Measurements from ENCODE around the gene GMDS. TPM values are rescaled to one million over a fixed set of nuclear protein-coding genes. Genes with fewer than 3 reads are reported as not detected.

GMDS gene
- total RNA-seq: 10 to 100 TPM; 30.3 to 38.5 TPM

DNA sequence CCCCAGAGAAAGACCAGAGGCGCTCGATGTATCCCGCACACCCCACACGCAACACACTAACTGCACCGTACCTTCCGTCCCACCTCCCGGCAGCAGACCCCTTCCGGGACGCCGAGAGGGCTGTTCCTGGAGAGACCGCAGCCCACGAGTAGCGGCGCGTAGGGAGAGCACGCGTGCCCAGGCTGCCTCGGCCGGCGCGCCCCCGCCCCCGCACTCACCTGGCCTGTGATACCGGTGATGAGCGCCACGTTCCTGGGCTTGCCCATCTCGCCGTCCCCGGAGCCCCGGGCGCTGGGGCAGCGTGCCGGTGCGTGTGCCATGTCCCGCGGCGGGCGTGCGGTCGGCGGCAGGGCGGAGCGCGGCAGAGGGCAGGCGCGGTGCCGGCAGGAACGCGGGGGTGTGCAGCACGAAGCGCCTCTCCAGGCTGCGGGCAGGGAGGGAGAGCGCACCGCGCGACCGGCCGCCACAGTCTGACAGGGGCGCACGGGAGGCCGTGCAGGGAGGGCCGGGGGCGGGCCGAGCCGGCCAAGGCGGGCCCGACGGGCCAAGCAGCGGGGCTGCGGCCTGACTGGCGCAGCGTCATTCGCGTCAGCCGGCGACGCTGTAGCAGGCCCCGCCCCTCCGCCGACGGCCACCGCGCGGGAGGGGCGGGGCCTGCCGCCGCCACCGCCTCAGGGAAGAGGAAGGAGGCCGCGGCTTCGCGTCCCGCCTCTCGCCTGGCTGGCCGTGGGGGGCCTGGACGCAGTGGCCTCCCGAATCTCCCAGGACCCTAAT, at the start of gene GMDS:
TSS of gene GMDS (minus strand) at position 503 of the 774 bp plus-strand sequence.
- Mint-ChIP-seq H3K4me3 (peak within 1 kb of the TSS; percentile 94), H3K27me3 (ENCODE audit: low read depth) (no peaks in the 10 kb centered on the region), H3K9me3 (ENCODE audit: insufficient read depth) (no peaks in the 10 kb centered on the region), H3K4me1 (ENCODE audit: low read depth) (peaks cover 43% of the 10 kb centered on the region), H3K36me3 (ENCODE audit: low read depth) (peaks cover 8% of the 10 kb centered on the region), H3K27ac (peak within 1 kb of the TSS; percentile 94)
- CTCF ChIA-PET: interaction anchor here (1.0 to 1.9 kb wide), 2 partner anchors 11 to 389 kb away, joined by 4 to 5 read pairs; no protein-coding TSS in a partner anchor
- ATAC-seq (peak; percentile 96), DNase-seq (peak; percentile 86)
- POLR2A ChIA-PET: no interaction called here

DNA sequence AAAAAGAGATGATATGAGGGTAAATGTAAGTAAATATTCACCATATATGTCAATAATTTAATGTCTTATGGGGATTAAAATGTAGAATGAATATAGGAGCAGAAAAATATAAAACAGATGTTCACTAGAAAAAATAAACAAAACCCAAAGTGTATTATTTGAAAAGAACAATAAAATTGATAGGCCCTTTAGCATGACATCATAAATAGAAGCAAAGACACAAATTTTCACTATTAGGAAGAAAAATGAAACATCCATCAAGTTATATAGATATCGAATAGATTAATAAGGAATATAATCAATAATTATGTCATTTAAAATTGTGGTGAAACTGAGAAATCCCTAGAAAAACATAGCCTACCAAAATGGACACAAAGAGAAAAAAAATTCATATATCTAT, 40.1 kb upstream of the GMDS start:
- ATAC-seq: no peak
- Mint-ChIP-seq H3K36me3 (ENCODE audit: low read depth) (peaks cover 9% of the 10 kb centered on the region), H3K27ac (no peak overlapping the region), H3K4me1 (ENCODE audit: low read depth) (no peaks in the 10 kb centered on the region), H3K27me3 (ENCODE audit: low read depth) (no peaks in the 10 kb centered on the region), H3K9me3 (ENCODE audit: insufficient read depth) (peaks cover 23% of the 10 kb centered on the region), H3K4me3 (no peak overlapping the region)
- DNase-seq: no peak
- ChIA-PET POLR2A (no interaction called here), CTCF (no interaction called here)

DNA sequence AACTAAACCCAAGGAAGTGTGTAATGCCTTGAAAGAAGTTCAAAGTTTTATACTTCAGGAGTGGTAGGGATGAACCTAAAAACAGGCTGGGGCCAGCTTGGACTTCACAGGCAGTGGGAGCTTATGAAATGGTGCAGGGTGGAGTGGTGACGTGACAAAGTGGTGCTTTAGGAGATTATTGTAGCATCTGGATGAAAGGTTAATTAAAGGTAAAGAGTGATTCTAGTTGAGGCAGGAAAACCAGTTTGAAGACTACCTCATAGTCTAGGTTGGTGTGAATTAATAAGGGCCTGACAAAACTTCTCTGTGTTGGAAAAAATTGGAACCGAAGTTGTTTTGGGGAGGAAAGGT, 30.5 kb upstream of the GMDS start:
- no peaks in the 10 kb centered on the region for H3K27me3 Mint-ChIP-seq (ENCODE audit: low read depth)
- H3K27ac Mint-ChIP-seq: no peak overlapping the region
- ChIA-PET POLR2A (no interaction called here), CTCF (no interaction called here)
- no peak overlapping the region for H3K4me3 Mint-ChIP-seq
- H3K4me1 Mint-ChIP-seq (ENCODE audit: low read depth): no peaks in the 10 kb centered on the region
- peaks cover 19% of the 10 kb centered on the region for H3K9me3 Mint-ChIP-seq (ENCODE audit: insufficient read depth)
- no peak for ATAC-seq
- no peak for DNase-seq
- H3K36me3 Mint-ChIP-seq (ENCODE audit: low read depth): peaks cover 40% of the 10 kb centered on the region

DNA sequence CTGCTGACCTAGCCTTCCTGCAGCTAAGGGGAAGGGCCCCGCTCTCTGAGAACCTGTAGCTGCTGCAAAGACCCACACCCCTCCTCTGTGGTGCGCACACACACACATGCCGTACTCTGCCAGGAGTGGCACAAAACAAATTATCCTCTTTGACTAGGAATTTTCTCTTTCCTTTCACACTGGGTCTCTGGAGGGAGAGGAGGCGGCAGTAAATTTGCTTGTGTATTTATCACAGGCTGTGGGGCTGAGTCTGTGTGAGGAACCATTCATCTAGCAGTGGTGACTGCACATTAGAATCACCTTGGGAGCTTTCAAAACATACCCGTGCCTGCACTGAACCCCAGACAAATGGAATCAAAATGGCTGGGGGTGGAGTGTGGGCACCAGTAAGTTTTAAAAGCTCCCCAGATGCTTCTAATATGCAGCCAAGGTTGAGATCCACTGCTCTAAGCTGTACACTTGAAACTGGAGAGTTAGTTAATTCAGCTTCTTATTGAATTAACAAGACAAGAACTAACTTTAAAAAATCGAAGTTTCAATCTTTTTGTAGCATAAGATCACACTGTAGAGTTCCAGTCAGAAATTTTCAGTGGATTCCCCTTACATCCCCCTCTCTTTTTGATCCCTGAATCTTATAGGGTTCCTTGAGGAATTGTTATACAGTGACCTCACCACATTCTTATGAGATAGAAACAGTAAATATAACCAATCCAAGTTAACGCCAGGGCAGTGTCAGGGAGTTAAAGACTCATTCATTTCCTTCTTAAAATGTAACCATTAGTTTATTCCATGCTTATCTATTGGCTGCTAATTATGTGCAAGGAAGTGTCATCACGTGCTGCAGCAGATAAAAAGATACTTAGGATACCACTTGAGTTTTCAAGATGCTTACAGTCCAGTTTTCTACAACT, 29.8 kb upstream of the GMDS start:
- DNase-seq (no peak), ATAC-seq (no peak)
- Mint-ChIP-seq H3K36me3 (ENCODE audit: low read depth) (peaks cover 41% of the 10 kb centered on the region), H3K27me3 (ENCODE audit: low read depth) (no peaks in the 10 kb centered on the region), H3K27ac (no peak overlapping the region), H3K4me3 (no peak overlapping the region), H3K9me3 (ENCODE audit: insufficient read depth) (peaks cover 14% of the 10 kb centered on the region), H3K4me1 (ENCODE audit: low read depth) (no peaks in the 10 kb centered on the region)
- ChIA-PET CTCF (no interaction called here), POLR2A (no interaction called here)

DNA sequence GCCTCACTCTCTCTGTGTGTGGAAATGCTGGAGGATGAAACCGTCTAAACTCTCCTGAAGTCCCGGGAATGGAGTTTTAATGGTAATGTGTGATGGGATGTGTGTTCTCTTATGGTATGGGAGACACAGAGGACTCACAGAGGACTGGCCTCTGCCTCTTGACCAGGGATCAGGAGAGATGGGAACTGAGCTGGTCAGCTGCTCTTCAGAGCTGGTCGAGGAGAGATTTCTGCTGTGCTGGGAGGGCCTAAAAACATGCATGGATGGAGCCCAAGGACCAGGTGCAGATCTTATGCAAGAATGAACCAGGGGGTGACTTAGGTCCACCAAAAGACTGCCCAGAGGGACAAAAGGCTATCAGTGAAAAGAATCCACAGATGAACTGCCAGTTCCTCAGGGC, 27.3 kb upstream of the GMDS start:
- ChIA-PET CTCF (interaction anchor here (1.6 kb wide), 1 partner anchor 64 kb away, joined by 3 read pairs; no protein-coding TSS in a partner anchor), POLR2A (interaction anchor here (0.6 kb wide), 1 partner anchor 460 kb away, joined by 4 read pairs; no protein-coding TSS in a partner anchor)
- DNase-seq (no peak), ATAC-seq (no peak)
- no peaks in the 10 kb centered on the region for H3K4me1 Mint-ChIP-seq (ENCODE audit: low read depth)
- no peaks in the 10 kb centered on the region for H3K27me3 Mint-ChIP-seq (ENCODE audit: low read depth)
- no peaks in the 10 kb centered on the region for H3K9me3 Mint-ChIP-seq (ENCODE audit: insufficient read depth)
- peaks cover 38% of the 10 kb centered on the region for H3K36me3 Mint-ChIP-seq (ENCODE audit: low read depth)
- no peak overlapping the region for H3K4me3 Mint-ChIP-seq
- H3K27ac Mint-ChIP-seq: no peak overlapping the region

DNA sequence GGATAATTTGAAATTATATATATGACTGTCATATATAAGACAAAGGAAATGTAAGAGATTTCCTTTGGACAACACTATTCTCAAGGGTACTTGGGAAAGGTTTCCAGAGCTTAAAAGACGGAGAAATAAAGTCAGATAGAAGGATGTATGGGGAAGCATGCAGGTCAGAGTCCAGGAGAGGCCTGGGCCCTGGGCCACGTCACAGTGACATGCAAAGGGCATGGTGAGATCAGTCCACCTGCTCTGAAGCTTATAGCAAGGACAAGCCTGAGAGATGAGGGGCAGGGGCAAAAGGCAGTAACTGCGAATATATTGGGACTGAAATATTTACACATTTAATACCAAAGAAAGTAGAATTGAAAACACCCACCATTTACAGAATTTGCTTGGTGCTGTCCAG, 24.6 kb upstream of the GMDS start:
- CTCF ChIA-PET: no interaction called here
- H3K4me1 Mint-ChIP-seq (ENCODE audit: low read depth): no peaks in the 10 kb centered on the region
- no peak overlapping the region for H3K4me3 Mint-ChIP-seq
- peaks cover 39% of the 10 kb centered on the region for H3K36me3 Mint-ChIP-seq (ENCODE audit: low read depth)
- H3K9me3 Mint-ChIP-seq (ENCODE audit: insufficient read depth): no peaks in the 10 kb centered on the region
- POLR2A ChIA-PET: no interaction called here
- no peaks in the 10 kb centered on the region for H3K27me3 Mint-ChIP-seq (ENCODE audit: low read depth)
- ATAC-seq: no peak
- no peak overlapping the region for H3K27ac Mint-ChIP-seq
- no peak for DNase-seq

DNA sequence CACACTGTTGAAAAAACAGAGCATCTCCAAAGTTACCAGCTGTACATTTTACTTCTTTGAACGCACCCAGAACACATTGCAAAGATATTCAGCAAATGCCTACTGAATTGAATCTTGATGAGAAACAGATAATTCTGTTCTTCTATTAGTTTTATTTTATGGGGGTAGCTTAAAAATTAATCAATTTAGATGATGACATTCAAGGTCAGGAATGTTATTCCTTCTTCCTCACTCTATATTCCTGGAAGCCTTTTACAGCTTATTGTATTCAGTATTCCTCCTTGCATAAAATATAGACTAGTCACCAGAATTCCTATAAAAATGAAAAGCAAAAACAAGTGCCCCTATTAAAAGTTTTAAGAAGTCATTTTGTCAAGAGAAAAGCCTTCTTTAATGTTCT, 21.4 kb upstream of the GMDS start:
- no peaks in the 10 kb centered on the region for H3K27me3 Mint-ChIP-seq (ENCODE audit: low read depth)
- ChIA-PET CTCF (interaction anchor here (1.0 to 1.1 kb wide), 2 partner anchors 58 to 671 kb away, joined by 3 read pairs; no protein-coding TSS in a partner anchor), POLR2A (no interaction called here)
- ATAC-seq (no peak), DNase-seq (no peak)
- H3K9me3 Mint-ChIP-seq (ENCODE audit: insufficient read depth): no peaks in the 10 kb centered on the region
- H3K4me3 Mint-ChIP-seq: no peak overlapping the region
- H3K36me3 Mint-ChIP-seq (ENCODE audit: low read depth): peaks cover 25% of the 10 kb centered on the region
- H3K27ac Mint-ChIP-seq: no peak overlapping the region
- H3K4me1 Mint-ChIP-seq (ENCODE audit: low read depth): no peaks in the 10 kb centered on the region

DNA sequence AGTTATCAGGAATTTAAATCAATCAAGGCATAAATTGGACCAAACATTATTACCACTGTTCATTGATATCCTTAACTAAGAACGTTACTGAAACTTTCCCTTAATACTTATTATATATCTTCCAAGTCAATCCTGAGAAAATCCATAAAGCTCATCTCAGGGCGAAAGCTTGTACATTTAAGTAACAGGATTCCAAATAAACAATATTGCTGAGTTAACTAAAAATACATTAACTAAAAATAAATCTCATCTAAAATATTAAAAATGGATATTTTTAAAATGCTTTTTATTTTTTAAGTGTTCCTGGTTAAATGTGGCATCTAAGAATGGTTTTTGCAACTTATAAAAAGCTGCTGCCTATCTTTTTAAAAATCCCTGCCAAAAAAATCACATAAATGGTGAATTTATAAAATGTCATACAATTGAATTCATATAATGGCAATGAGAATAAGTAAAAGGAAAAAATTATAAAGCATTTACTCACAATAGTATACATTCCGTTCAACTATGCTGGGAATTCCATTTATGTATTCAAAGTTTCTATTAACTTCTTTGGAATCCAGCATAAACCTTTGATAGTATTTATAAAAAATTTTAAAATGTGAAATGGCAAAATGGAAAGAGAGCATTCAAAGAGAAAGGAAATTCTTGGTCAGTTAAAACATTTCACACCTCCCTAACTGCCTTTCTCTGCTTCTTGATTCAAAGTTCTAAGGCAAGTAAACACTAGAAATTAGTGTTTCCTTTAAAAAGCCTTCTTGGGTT, 20.8 kb upstream of the GMDS start:
- ChIA-PET POLR2A (no interaction called here), CTCF (interaction anchor here (1.0 to 1.1 kb wide), 2 partner anchors 57 to 670 kb away, joined by 3 read pairs; no protein-coding TSS in a partner anchor)
- no peak overlapping the region for H3K27ac Mint-ChIP-seq
- no peak overlapping the region for H3K4me3 Mint-ChIP-seq
- H3K27me3 Mint-ChIP-seq (ENCODE audit: low read depth): no peaks in the 10 kb centered on the region
- peaks cover 25% of the 10 kb centered on the region for H3K36me3 Mint-ChIP-seq (ENCODE audit: low read depth)
- ATAC-seq: no peak
- H3K4me1 Mint-ChIP-seq (ENCODE audit: low read depth): no peaks in the 10 kb centered on the region
- H3K9me3 Mint-ChIP-seq (ENCODE audit: insufficient read depth): no peaks in the 10 kb centered on the region
- no peak for DNase-seq

DNA sequence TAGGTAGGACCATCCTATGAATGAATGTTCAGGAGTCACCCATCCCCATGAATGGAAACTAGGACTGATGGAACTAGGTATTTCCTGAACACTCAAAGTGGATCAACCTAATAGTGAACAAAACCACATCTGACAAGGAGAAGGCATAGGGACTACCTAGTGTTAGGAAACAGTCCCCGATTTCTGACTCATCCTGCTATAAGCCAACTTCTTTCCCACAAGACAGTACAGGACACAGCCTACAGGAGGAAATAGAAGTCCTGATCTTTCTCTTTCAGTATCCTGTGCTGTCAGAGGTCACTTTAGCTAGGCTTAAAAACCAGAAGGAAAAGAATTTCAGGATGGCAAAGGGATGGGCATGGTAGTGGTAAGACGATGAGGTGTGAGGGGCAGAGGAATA, 19.5 kb upstream of the GMDS start:
- DNase-seq: no peak
- no peak for ATAC-seq
- Mint-ChIP-seq H3K27ac (no peak overlapping the region), H3K27me3 (ENCODE audit: low read depth) (no peaks in the 10 kb centered on the region), H3K36me3 (ENCODE audit: low read depth) (peaks cover 13% of the 10 kb centered on the region), H3K9me3 (ENCODE audit: insufficient read depth) (no peaks in the 10 kb centered on the region), H3K4me1 (ENCODE audit: low read depth) (no peaks in the 10 kb centered on the region), H3K4me3 (no peak overlapping the region)
- ChIA-PET CTCF (no interaction called here), POLR2A (no interaction called here)

DNA sequence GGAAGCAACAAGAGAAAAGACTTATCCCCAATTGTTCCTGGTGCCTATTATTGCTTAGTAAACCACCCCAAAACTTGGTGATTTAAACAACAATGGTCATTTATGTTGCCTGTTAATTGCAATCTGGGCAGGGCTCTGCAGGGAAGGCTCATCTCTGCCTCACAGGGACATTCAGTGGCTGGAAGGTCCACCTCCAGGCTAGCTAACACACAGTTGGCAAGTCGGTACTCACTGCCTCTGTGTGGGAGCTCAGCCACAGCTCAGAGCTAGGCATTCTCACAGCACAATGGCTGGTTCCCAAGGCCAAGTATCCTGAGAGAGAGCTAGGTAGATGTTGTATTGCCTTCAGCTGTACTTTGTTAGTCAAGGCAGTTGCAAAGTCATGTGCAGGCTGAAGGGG, 18.5 kb upstream of the GMDS start:
- Mint-ChIP-seq H3K4me1 (ENCODE audit: low read depth) (no peaks in the 10 kb centered on the region), H3K27ac (no peak overlapping the region), H3K4me3 (no peak overlapping the region), H3K9me3 (ENCODE audit: insufficient read depth) (no peaks in the 10 kb centered on the region), H3K27me3 (ENCODE audit: low read depth) (no peaks in the 10 kb centered on the region), H3K36me3 (ENCODE audit: low read depth) (peaks cover 13% of the 10 kb centered on the region)
- CTCF ChIA-PET: no interaction called here
- DNase-seq: no peak
- no peak for ATAC-seq
- POLR2A ChIA-PET: interaction anchor here (0.7 kb wide), 1 partner anchor 170 kb away, joined by 4 read pairs; no protein-coding TSS in a partner anchor

DNA sequence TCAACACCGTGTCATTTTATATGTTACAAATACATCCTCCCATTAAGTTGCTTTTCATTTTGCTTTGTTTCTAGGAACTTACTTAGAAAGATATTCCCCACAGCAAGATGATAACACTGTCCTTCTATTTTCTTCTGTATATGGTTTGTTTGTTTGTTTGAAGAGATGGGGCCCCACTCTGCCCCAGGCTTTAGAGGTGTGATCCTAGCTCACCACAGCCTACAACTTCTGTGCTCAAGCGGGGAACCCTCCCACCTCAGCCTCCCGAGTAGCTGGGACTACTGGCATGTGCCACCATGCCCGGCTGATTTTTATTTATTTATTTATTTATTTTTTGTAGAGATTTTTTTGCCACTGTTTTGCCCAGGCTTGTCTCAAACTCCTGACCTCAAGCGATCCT, 14.2 kb upstream of the GMDS start:
- H3K4me1 Mint-ChIP-seq (ENCODE audit: low read depth): no peaks in the 10 kb centered on the region
- no peak overlapping the region for H3K4me3 Mint-ChIP-seq
- peaks cover 5% of the 10 kb centered on the region for H3K9me3 Mint-ChIP-seq (ENCODE audit: insufficient read depth)
- peaks cover 20% of the 10 kb centered on the region for H3K36me3 Mint-ChIP-seq (ENCODE audit: low read depth)
- ChIA-PET CTCF (interaction anchor here (1.0 kb wide), 1 partner anchor 13 kb away, joined by 3 read pairs; no protein-coding TSS in a partner anchor), POLR2A (no interaction called here)
- ATAC-seq (no peak), DNase-seq (no peak)
- H3K27me3 Mint-ChIP-seq (ENCODE audit: low read depth): no peaks in the 10 kb centered on the region
- no peak overlapping the region for H3K27ac Mint-ChIP-seq

Measured in activated CD8-positive, alpha-beta T cell treated with anti-CD3 and anti-CD28 coated beads, Interleukin-2, amount 10 ng/mL, durations not matched to agents 7 days and 5 days (primary cell).